ENCODE data around the gene AP5S1.
"Not testable (repeated sequence)": the region's sequence is repeated elsewhere in the genome, so short reads cannot be mapped to it uniquely, and the experiment has no call there.

Gene AP5S1

DNA sequence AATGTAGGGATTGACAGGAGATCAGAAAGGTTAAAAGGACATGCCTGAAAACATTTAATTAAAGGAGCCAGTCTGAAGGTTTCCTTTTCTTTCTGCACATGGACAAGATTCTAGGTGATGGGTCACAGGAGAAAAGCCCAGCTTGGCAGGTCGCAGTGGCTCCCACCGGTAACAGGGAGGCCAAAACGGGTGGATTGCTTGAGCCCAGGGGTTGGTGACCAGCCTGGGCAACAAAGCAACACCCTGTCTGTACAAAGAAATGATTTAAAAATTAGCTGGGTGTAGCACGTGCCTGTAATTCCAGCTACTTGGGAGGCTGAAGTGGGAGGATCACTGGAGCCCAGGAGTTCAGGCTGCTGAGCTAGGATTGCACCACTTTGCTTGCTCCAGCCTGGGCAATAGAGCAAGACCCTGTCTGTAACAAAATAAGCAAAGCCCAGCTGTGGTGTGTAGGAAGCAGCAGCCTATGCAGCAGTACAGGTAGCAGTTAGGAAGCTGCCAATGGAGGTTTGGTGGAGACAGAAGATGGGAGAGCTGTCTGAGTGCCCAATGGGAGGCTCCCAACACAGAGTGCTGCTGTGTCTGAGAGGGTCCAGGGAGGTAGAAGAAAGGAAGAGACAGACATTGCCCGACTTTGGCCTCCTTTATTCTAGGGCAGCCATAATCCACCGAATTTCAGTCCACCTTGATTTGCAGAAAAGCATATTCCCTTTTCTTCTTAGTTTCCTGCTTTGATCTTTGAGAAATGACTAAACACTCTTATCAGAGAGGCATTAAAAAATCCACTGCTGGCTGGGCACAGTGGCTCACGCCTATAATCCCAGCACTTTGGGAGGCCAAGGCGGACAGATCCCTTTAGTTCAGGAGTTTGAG is 7.1 kb upstream of the AP5S1 start:
- no peak for DNase-seq

DNA sequence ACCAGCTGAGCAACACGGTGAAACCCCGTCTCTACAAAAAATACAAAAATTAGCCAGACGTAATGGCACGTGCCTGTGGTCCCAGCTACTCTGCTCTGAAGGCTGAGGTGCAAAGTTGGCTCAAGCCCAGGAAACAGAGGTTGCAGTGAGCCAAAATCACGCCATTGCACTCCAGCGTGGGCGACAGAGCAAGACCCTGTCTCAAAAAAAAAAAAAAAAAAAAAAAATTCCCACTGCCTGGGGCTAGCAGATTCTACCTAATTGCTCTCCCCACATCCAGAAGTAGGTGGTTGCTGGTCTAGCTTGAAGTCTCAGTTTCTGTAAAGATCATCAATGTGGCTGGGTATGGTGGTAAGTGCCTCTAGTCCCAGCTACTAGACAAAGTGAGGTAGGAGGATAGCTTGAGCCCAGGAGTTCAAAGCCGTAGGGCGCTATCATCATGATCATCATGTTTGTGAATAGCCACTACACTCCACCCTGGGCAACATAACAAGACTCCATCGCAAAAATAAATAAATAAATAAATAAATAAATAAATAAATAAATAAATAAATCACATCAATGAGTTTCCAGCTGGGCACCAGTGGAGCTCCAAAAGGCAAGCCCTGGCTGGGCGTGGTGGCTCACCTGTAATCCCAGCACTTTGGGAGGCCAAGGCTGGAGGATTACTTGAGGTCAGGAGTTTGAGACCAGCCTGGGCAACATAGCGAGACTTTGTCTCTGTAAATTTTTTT is 6.3 kb upstream of the AP5S1 start:
- no peak for DNase-seq

GRCh38 chr20:3814928-3815495 is 5.3 kb upstream of the AP5S1 start:
- no peak for DNase-seq

DNA sequence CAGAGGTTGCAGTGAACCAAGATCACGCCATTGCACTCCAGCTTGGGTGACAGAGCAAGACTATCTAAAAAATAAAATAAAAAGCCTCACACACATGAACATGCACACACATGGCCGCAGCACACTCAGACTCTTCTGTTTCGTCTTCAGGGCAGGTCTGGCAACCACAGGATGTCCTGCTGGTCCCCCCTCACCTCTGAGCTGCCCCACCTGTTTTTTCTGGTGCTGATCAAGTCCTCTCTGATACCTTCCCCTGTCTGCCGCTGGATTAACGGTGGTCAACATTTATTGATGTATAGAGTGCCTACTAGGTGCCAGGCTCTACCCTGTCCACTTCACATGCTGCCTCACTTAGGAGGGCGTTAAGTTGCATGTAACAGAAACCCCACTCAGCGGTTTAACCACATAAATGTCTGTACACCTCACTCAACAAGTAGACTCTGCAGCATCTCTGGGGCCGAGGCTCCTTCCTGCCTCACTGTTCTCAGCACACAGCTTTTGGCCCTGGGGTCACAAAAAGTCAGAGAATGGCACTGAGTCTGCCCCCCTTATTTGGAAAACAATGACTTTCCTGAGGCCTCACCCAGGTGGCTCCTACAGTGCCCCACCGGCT is 4.5 kb upstream of the AP5S1 start:
- DNase-seq = no peak

- DNase-seq = no peak
Measured at GRCh38 chr20:3818155-3819151, 1.9 kb upstream of the AP5S1 start.

DNA sequence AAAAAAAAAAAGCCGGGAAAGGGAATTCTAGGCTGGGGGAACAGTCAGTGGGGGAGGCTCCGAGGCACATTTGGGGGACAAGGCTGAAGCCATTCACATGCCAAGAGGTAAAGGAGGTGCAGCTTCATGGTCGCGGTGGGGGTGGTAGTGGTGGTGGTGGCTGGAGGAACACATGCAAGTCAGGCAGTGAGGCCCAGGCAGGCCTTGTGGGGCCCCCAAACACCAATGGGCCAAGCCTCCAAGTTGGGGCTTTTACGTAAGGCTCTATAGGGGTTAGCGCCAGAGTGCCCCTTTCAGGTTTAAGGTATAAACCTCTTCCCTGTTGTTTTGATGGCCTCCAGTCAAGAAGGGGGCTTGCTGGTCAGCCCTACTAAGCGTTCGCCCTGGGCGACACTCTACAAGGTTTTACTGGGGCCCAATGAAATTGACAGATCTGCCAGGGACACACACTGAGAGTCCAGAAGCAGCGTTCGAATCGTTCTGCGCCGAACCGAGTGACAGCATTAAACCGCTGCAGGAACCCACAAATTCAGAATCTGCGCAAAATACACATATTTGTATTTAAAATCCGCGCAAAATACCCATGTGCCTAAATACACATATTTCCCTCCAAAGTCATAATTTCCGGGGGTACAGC is 818 bp upstream of the AP5S1 start:
- DNase-seq = no peak

DNA sequence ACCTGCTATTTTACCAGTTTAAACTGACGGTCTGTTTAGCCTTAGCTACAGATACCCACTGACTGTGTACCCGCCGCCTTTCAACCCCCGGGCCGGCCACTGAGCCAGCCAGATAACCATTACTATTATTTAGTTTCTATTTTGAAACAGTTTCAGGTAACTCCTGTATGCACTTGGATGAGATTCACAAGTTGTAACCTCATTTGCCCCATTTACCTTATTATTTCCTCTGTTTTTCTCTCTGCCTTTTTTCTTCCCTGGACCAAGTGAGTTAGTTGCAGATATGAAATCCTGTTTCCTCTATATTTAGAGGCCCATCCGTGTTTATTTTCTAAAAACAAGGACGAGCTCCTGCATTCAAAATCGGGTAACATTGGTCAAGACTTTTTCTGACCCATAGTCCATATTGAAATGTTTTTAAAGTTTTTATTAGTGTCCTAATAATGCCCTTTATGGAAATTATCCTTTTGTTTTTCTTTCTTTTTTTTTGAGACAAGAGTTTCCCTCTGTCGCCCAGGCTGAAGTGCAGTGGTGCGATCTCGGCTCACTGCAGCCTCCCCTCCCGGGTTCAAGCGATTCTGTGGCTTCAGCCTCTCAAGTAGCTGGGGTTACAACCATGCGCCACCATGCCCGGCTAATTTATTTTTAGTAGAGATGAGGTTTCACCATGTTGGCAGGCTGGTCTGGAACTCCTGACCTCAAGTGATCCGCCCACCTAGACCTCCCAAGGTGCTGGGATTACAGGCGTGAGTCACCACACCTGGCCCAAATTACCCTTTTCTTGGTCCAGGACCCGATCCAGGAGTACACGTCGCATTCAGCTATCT is 767 bp downstream of the AP5S1 start:
- DNase-seq = no peak

DNA sequence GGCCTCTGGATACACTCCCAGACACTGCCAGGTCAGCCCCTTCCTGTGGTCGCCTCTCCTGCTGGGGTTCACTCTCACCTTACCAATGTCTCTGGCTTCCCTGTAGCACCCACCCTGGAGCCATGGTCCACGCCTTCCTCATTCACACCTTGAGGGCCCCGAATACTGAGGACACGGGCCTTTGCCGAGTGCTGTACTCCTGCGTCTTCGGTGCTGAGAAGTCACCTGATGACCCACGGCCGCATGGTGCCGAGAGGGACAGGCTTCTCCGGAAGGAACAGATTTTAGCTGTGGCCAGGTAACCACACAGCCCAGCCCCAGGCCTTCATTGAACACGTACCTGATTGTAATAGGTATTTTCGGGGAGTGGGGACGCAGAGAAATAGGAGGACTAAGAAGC is 1.6 kb downstream of the AP5S1 start:
- no peak for DNase-seq

GRCh38 chr20:3823881-3824280 is 3.5 kb downstream of the AP5S1 start:
- DNase-seq = no peak

DNA sequence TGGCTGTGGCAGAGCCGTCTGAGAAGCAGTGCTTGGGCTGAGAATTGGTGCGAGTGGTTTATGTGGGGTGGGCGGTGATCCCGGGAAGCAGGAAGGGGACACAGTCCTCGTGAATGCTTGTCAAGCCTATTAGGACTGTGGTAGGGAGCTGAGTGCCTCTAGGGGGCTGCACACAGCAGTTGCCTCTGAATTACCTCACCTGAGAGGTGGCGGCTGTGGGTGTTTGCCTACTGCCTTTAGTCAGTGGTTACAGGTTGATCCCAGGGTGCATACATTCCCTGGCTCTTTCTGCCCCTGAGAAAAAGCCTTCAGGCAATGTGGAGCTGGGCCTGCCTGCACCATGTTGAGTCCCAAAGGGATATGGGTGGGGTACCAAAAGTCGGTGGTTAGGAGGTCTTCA is 5.2 kb downstream of the AP5S1 start:
- no peak for DNase-seq

DNA sequence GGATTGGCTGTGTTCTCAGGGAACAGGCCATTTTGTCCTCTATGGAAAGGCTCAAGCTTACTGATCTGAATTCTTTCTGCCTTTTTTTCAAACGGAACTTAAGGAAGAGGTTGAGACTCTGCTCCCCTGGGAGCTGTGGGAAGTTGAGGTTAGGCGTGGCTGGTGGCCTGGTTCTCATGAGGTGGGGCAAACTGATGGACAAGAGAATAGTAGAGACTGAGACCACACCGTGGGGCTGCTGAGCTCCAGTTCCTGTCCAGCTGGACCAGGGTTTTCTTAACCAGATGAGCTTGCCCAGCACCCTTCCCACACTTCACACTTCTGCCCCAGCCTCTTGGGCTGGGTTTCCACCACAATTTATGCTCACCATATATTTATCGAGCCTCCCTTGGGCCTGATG is 6.1 kb downstream of the AP5S1 start:
- DNase-seq = no peak

DNA sequence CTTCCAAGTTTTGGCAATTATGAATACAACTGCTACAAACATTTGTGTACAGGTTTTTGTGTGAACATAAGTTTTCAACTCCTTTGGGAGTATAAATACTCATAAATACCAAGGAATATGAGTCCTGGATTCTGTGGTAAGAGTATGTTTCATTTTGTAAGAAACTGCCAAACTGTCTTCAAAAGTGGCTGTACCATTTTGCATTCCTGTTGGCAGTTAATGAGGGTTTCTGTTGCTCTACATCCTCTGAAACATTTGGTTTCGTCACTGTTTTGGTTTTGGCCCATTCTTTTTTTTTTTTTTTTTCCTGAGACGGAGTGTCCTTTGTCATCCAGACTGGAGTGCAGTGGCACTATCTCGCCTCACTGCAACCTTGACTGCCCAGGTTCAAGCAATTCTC is 8.5 kb downstream of the AP5S1 start:
- DNase-seq = no peak

DNA sequence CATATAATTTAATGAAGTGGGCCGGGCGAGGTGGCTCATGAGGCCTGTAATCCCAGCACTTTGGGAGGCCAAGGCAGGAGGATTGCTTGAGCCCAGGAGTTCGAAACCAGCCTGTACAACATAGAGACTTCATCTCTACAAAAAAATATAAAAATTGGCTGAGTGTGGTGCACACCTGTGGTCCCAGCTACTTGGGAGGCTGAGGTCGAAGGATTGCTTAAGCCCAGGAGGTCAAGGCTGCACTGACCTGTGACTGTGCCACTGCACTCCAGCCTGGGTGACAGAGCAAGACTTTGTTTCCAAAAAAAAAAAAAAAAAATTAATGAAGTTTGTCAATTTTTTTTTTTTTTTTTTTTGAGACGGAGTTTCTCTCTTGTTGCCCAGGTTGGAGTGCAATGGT is 9.5 kb downstream of the AP5S1 start:
- DNase-seq = not testable (repeated sequence)

DNA sequence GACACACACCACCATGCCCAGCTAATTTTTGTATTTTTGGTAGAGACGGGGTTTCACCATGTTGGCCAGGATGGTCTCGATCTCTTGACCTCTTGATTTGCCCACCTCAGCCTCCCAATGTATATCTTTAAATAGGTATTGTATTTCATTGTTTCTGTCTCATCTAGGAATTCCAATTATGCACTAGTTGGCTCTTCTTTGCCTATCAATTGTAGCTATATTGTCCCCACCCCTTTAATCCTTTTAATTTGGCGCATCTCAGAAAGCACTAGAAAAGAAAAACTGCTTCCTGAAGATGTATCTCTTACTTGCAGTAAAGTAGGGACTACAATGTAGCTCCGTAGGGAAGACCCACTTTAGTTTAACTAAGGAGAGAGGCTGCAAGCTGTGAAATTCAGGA is 15.8 kb downstream of the AP5S1 start:
- DNase-seq = no peak

- DNase-seq = no peak
Measured at GRCh38 chr20:3839328-3839727, 19.0 kb downstream of the AP5S1 start.

DNA sequence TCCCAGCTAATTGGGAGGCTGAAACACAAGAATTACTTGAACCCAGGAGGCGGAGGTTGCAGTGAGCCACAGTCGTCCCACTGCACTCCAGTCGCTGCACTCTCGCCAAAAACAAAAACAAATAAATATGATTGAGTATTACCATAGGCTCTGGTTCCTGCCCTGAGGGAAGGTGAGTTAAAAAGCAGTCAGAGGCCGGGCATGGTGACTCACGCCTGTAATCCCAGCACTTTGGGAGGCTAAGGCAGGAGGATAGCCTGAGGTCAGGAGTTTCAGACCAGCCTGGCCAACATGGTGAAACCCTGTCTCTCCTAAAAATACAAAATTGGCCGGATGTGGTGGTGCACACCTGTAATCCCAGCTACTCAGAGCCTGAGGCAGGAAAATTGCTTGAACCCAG is 19.9 kb downstream of the AP5S1 start:
- DNase-seq = not testable (repeated sequence)

DNA sequence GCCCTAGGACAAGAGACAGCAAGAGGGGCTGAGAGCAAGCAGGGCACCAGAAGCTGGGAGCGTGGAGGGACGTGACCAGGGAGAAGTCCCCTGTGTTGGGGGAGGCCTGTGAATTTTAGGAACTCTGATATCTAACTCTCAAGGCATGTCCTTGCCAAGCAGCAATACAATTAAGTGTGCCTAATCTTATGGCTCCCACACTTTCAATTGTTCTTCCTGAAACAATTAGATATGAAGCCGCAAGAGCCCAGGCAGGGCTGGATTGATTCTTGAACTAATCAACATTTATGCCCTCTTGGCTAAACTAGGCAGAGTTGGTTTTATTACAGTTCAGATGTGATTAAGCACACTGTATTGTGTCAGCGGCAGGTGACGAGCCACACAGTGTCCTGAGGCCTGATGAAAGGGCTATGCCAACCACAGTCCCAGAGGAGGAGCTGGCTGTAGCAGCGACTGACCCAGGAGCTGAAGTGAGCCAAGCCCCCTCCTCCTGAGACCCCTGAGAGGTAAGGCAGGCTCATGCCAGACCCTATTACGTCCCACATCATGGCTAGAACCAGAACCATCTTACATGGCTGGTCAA is 22.1 kb downstream of the AP5S1 start:
- no peak for DNase-seq

DNA sequence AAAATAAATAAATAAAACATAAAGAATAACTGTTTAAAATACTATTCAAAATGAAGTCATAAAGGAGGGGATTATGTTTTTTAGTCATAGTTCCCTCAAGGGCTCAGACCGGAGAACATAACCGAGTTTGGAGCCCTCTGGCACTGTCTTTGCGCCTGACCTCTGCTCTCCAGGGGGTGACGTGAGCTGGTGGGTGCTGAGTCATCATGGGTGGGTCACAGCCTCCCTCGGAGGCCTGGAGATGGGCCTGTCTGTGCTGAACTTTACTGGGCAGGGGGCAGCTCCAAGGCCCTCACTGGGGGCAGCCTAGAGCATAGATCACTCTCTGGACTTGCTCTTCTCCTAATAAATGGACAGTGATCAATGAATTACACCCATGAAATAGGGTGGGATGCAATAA is 23.1 kb downstream of the AP5S1 start:
- DNase-seq = no peak

GRCh38 chr20:3843990-3844619 is 23.8 kb downstream of the AP5S1 start:
- DNase-seq = not testable (repeated sequence)

- no peak for DNase-seq
Measured at GRCh38 chr20:3846378-3846739, 26.0 kb downstream of the AP5S1 start.
